IMR-90 (cell line): ENCODE results near the gene ME2.

Experiments
- BHLHE40 ChIP-seq: fragments of 150-350 bp; IDR thresholded peaks from 2 replicates; pipeline ENCODE4 v1.6.1; 2016; ENCODE audit warnings: mild to moderate bottlenecking, low read depth, low read length
- CEBPB ChIP-seq: IDR thresholded peaks from 2 replicates; pipeline ENCODE4 v1.6.1; 2012; ENCODE audit warnings: low read depth, low read length, improper control_type of control experiment
- FOS ChIP-seq: fragments of 150-350 bp; IDR thresholded peaks from 2 replicates; pipeline ENCODE4 v1.6.1; 2016; ENCODE audit warnings: low read depth, low read length
- MXI1 ChIP-seq: IDR thresholded peaks from 2 replicates; pipeline ENCODE4 v1.6.1; 2012; ENCODE audit warnings: low read depth, mild to moderate bottlenecking, low read length, moderate library complexity, borderline replicate concordance
- POLR2A ChIP-seq: IDR thresholded peaks from 2 replicates; pipeline ENCODE4 v1.6.1; 2012; ENCODE audit warnings: mild to moderate bottlenecking, low read depth, low read length
- RAD21 ChIP-seq: IDR thresholded peaks from 2 replicates; pipeline ENCODE4 v1.6.1; 2012; ENCODE audit warnings: low read length, improper control_type of control experiment
- RCOR1 ChIP-seq: IDR thresholded peaks from 2 replicates; pipeline ENCODE4 v1.6.1; 2012; ENCODE audit warnings: mild to moderate bottlenecking, low read length, improper control_type of control experiment; ENCODE audit not compliant: insufficient replicate concordance
- TF ChIP-seq, protein P1 (sequence below): conservative IDR thresholded peaks from 2 replicates; pipeline ENCODE4 v1.5.1; 2012; ENCODE audit warnings: mild to moderate bottlenecking, low read depth, low read length, improper control_type of control experiment
- TF ChIP-seq, protein P2 (sequence below): fragments of 150-350 bp; IDR thresholded peaks from 2 replicates; pipeline ENCODE4 v1.6.1; 2017; ENCODE audit warnings: mild to moderate bottlenecking, antibody characterized with exemption, low read length, low read depth
- TF ChIP-seq, protein P3 (sequence below): fragments of 150-350 bp; IDR thresholded peaks from 2 replicates; pipeline ENCODE4 v1.6.1; 2016; ENCODE audit warnings: low read depth, mild to moderate bottlenecking, low read length, moderate library complexity, borderline replicate concordance

DNA sequence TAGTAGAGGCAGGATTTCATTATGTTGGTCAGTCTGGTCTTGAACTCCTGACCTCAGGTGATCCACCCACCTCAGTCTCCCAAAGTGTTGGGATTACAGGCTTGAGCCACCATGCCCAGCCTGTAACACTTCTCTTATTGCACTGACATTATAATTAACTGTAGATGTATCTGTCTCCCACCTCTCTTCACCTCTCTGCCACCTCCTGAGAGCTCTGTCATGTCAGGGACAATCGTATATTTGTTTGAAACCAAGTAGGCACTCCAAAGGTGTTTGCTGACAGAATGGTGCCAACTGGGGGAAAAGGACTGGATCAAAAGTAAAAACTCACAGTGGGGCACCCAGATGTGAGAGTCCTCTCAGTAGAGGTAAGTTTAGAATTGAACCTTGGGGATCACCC is 17.3 kb upstream of the ME2 start:
- TF ChIP-seq RCOR1, result no peak
- TF ChIP-seq, protein P1, sequence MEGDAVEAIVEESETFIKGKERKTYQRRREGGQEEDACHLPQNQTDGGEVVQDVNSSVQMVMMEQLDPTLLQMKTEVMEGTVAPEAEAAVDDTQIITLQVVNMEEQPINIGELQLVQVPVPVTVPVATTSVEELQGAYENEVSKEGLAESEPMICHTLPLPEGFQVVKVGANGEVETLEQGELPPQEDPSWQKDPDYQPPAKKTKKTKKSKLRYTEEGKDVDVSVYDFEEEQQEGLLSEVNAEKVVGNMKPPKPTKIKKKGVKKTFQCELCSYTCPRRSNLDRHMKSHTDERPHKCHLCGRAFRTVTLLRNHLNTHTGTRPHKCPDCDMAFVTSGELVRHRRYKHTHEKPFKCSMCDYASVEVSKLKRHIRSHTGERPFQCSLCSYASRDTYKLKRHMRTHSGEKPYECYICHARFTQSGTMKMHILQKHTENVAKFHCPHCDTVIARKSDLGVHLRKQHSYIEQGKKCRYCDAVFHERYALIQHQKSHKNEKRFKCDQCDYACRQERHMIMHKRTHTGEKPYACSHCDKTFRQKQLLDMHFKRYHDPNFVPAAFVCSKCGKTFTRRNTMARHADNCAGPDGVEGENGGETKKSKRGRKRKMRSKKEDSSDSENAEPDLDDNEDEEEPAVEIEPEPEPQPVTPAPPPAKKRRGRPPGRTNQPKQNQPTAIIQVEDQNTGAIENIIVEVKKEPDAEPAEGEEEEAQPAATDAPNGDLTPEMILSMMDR, result no peak
- TF ChIP-seq CEBPB, result no peak
- no peak for TF ChIP-seq POLR2A
- no peak for TF ChIP-seq RAD21
- no peak for TF ChIP-seq FOS
- no peak for TF ChIP-seq BHLHE40
- TF ChIP-seq MXI1, result no peak
- TF ChIP-seq, protein P2, sequence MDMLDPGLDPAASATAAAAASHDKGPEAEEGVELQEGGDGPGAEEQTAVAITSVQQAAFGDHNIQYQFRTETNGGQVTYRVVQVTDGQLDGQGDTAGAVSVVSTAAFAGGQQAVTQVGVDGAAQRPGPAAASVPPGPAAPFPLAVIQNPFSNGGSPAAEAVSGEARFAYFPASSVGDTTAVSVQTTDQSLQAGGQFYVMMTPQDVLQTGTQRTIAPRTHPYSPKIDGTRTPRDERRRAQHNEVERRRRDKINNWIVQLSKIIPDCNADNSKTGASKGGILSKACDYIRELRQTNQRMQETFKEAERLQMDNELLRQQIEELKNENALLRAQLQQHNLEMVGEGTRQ, result no peak
- TF ChIP-seq, protein P3, sequence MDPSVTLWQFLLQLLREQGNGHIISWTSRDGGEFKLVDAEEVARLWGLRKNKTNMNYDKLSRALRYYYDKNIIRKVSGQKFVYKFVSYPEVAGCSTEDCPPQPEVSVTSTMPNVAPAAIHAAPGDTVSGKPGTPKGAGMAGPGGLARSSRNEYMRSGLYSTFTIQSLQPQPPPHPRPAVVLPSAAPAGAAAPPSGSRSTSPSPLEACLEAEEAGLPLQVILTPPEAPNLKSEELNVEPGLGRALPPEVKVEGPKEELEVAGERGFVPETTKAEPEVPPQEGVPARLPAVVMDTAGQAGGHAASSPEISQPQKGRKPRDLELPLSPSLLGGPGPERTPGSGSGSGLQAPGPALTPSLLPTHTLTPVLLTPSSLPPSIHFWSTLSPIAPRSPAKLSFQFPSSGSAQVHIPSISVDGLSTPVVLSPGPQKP, result no peak
